GM18520 (cell line): Measurements from ENCODE around the gene EDA.
"Not testable (repeated sequence)": the region's sequence is repeated elsewhere in the genome, so short reads cannot be mapped to it uniquely, and the experiment has no call there.

Experiments used
- ATAC-seq: cut with Tn5 transposase; IDR thresholded peaks from one replicate; pipeline ENCODE4 v1.9.1; 2021; ENCODE audit not compliant: unreplicated experiment

Gene EDA

DNA sequence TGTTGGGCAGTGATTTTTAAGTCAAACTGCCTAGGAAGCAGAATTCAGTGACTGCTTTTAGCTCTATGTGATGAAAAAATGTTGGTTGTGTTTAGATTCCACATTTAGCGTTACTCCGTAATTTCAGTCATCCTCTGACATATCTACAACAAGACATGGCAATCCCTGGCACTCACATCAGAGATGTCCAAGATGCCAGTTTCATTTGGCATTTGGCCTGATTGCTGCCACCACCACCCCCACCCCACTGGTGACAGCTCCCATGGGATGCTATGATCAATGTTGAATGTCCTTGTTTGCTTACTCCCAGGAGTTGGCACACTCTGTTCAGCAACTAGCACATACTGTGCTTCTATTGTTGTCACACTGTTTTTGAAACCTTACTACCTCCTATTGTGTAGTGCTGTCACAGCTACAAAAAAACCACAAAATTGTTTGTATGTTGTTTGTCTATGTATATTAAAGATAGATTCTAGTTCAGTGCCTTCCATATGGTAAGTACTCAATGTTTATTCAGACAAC, 332.4 kb downstream of the EDA start:
- ATAC-seq = no peak

DNA sequence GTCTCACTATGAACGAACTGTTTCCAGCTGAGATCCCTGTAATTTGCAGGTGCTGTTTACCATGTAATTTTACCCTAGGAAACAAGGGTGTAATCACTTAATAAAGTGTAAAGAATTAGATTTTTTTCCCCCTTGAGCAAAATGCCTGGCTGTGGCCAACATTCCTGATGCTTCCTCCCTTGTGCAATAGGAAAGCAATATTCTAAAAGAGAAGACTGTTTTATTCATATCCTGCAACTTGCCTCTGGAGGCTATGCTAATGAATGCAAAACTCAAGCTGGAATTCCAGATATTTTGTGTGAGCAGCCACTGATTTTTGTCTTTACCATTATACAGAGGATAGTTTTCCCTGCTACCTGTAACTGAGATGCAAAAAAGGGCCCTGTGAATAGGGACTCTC, 335.8 kb downstream of the EDA start:
- no peak for ATAC-seq

DNA sequence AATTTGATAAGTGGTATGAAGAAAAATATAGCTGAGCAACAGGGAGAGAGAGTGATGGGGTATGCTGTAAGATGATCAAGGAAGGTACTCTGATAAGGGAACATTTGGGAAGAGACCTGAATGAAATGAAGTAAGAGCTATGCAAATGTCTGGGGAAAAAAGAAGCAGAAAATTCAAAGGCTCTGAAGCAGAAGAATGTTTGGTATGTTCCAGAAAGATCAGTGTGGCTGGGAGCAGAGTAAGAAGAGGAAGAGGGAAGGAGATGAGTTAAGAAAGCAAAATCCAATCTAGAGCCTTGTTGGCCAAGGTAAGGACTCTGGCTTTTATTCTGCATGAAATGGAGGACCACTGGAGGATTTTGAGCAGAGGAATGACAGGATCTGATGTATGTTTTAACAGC, 343.8 kb downstream of the EDA start:
- no peak for ATAC-seq

DNA sequence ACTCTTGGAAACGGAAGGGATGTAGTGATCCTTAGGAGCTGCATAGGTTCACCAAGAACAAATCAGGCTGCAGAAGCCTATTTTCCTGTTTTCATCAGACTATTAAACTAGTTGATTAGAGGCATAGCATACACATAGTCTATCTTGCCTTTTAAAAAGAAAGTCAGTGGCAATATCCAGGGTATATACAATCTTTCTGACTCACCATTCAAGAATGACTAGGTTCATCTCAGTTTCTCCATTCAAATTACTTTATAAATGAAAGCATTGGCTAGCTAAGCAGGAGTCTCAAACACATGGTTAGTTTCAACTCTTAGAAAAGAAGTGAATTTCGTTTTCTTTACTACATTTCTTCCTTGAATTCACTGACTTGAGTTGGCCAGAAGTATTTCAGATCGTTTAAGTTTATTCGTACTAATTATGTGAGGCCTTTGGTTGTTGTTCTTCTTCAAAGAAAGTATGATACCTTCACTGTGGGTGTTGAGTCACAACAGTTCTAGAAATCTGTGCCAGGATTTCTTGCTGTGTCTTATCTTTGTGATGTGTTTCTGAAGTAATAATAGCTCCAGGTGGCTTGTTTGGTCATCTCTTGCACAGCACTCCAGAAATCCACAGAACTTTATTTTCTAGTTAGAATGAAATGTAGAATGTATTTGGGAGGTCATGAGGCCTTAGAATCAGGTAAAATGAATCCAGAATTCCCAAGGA, 345.6 kb downstream of the EDA start:
- ATAC-seq = no peak

DNA sequence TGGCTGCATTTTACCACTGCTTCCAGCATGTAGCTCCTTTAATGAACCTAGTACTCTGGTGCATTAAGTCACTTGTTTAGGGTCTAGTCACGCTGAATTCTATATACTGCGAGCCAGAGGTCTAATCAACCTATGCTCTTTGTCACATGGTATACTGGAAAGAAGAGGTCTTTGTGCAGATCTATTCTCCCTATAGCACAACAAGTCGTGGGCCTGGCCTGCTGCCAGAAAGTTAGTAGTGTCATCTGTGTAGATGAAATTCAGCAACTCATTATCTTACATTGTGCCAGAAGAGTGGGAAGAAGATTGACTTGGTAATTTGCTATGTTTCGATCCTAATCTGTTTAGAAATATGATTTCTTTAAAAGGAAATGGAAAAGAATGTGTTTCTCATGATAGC, 353.0 kb downstream of the EDA start:
- ATAC-seq = no peak

DNA sequence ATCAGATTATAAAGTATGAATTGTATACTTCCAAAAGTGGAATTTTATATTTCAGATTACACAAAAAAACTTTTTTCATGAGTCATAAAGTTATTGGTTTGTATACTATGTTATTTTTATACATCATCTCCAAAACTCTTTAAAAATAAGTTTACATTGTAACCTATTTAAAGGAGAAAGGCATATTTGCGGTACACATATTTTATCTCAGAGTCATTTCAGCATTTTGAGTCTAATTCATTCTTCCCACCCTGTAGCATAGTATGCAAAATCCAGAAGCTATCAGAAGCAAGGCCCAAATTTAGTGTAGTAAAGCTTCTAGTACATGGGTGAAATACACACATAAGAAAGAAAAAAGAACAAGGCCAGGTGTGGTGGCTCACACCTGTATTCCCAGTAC, 353.5 kb downstream of the EDA start:
- no peak for ATAC-seq

DNA sequence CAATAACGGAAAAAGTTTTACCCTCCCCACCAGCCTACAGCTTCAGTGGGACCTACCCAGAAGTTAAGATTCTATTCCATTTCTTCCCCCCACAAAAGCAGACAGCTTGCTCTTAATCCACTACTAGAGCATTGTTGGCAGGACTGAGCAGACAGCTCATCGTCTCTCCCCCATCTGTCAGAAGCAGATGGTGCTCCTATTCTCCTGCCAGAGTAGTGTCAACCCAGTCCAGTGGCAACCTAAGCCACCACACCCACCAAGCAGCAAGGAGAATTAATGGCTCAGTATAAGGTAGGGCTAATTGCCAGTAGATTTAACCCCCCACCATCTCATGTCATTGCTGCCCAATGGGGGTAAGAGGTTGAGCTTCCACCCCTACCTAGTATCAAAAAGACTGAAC, 371.8 kb downstream of the EDA start:
- ATAC-seq = no peak

DNA sequence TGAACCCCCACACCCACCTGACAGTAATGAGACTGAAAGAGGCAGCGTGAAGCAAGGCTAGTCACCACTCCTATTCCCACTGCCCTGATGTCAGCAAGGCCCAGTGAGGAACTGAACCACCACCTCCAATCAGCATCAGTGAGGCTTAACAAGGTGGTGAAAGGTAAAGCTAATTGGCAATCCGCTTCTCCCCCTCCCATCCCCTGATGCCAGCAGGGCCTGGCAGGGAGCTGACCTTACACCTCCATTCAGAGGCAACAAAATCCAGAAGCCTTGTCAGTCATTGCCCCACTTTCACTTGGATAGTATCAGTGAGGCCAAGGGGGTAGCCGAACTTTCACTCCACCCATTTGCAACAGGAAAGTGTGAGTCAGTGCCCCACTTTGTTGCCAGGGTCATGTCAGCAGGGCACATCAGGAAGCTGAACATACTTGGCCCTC, 373.1 kb downstream of the EDA start:
- no peak for ATAC-seq

DNA sequence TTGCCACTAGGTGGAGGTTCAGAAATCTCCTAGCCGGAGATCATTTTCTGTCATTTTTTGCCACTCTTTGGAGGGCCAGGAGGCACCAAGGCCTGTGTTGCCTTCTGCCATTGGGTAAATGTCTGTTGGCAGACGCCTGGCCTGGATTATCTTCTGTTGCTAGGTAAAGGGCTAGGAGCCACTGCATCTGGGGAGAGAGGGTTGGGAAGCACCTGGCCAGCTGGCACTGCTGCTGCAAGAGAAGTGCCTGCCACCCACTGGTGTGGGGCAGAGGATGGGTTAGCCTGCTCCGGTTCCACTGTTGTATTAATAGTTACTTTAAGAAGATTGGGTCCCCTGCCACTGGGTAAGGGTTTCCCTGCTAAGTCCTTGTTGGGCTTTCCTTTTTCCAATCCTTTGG, 375.8 kb downstream of the EDA start:
- no peak for ATAC-seq

DNA sequence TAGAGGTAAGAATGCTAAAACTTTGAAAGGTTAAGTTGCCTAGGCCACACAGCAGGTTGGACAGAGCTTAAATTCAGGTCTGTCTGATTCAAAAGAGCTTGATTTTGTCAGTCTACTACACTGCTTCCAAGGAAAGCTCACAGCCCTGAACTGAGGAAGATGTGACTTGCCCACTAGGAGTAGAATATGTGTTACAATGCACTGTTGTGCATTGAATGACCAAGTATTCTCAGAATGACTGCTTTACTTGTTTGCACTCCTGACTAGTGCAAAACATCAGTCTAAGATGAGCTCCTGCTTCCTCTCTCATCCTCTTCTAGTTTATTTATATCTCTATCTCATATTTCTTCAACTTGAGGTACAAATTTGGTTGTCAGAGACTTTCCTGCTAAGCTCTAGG, 377.6 kb downstream of the EDA start:
- ATAC-seq = no peak

DNA sequence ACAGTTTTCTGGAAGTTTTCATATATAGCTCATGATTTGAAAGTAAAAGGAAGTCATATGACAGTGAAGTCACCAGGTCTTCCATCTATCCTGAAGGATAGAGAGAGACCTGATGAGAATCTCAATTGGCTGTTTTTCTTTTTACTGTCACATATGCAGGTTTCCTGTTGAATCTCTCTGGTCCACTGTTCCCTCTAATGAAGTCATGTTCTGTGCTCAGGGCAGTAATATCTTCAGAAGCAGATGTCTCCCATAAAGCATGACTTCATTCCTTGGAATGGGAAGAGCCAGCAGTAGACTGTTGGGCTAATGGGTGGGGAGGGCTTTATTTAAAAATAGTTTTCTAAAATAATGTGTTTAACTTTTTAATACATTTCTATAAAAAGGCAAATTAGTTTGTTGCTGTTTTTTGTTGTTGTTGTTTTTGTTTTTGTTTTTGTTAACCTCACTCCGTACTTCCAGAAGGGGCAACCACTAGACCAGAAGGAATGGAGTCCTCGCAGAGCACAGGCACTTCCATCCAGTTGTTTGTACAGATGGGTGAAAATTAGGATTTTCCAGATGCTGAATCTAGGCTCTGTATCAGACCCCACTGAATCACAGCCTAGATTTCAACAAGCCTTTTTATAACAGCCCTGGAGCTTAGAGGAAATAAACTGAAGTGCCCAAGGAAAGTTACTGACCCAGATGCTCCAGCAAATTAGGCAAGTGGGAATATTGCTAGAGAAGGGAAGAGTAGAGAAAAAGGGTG, 379.6 kb downstream of the EDA start:
- ATAC-seq = no peak

DNA sequence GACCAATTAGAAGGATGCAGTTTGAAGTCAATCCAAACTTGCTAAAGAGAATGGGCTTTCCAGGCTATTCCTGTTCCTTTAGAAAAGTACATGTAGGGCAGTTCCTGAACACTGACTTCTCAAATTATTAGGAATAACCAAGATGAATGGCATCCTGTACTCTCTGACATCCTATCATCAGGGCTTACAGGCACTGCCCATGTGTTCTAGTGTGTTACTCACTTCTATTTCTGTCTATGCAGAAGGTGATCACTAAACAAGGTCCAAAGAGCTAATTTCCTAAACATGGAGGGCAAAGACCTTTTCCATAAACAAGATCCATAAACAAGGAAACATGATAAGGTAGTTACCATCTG, 380.2 kb downstream of the EDA start:
- ATAC-seq = no peak

DNA sequence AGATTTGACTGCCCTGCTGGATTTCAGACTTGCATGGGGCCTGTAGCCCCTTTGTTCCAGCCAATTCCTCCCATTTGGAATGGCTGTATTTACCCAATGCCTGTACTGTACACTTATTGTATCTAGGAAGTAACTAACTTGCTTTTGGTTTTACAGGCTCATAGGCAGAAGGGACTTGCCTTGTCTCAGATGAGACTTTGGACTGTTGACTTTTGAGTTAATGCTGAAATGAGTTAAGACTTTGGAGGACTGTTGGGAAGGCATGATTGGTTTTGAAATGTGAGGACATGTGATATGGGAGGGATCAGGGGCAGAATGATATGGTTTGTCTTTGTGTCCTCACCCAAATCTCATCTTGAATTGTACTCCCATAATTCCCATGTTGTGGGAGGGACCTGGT, 382.4 kb downstream of the EDA start:
- not testable (repeated sequence) for ATAC-seq

DNA sequence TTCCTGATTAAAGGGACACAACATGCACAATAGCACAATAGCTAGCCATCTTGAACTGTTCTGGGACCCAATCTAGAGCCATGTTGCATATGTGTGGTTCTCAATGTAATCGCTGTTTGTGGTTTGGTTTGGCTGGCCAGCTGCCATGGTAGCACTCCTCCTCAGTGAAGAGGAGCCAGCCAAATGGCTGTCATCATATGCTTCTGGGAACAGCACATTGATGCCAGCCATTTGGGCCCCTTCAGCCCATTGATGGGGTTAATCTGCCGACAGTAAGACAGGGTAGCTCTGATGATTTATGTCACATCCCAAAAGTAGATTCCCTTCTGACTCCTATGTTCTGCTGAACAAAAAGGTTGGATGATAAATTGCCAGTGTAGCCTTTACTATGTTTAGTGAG, 385.4 kb downstream of the EDA start:
- no peak for ATAC-seq

DNA sequence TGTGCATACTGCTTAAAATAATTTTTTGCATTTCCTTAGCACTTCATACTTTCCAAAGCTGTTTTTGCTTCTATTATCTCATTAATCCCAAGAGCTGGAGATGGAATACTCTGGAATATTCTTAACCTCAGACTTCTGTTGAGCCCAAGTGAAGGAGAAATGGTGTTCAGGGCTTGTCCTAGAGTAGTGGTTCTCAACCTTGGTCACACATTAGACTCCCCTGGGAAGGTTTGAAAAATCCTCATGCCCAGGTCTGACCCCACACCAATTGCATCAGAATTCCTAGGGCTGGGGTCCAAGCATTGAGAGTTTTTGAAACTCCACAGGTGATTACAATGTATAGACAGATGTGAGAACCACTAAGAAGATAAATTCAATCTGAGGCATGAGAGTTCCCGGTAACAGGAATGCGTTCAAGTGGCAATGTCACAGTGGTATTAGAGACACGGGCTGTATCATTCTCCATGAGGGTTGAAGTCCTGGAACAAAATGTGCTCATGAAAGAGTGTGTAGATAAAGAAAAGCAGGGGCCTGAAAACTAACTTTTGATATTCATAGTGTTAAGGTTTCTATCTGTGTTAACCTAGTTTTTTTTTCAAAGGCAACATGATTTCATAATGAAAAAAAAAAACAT, 385.9 kb downstream of the EDA start:
- ATAC-seq = no peak

DNA sequence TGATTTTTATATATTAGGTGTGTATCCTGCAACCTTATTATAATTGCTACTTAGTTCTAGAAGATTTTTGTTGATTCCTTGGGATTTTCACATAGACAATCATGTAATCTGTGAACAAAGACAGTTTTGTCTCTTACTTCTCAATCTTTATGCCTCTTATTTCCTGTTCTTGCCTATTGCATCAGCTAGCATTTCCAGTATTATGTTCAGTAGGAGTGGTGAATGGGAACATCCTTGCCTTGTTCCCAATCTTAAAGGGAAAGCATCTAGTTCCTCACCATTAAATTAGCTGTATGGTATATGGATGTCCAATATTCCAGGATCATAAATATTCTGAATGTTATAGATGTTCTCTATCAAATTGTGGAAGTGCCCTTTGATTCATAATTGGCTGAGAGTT, 392.0 kb downstream of the EDA start:
- no peak for ATAC-seq

DNA sequence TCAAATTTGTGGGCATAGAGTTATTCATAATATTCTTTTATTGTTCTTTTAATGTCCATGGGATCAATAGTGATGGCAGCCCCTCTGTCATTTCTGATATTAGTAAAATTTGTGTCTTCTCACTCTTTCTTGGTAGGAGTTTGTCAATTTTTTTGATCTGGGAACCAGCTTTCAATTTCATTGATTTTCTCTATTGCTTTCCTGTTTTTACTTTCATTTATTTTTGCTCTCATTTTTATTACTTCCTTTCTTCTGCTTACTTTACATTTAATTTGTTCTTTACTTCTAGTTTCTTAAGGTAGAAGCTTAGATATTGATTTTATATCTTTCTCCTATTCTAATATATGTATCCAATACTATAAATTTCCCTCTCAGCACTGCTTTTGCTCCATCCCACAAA, 393.1 kb downstream of the EDA start:
- no peak for ATAC-seq

DNA sequence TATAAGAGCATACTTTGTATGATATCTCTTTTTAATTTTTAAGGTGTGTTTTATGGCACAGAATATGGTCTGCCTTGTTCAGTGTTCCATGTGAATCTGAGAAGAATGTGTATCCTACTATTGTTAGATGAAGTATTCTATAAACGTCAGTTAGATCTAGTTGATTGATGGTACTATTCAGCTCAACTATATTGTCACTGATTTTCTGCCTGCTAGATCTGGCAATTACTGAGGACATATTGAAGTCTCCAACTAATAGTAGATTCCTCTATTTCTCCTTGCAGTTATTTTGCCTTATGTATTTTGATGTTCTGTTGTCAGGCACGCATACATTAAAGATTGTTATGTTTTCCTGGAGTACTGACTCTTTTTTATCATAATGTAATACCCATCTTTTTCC, 394.1 kb downstream of the EDA start:
- no peak for ATAC-seq

DNA sequence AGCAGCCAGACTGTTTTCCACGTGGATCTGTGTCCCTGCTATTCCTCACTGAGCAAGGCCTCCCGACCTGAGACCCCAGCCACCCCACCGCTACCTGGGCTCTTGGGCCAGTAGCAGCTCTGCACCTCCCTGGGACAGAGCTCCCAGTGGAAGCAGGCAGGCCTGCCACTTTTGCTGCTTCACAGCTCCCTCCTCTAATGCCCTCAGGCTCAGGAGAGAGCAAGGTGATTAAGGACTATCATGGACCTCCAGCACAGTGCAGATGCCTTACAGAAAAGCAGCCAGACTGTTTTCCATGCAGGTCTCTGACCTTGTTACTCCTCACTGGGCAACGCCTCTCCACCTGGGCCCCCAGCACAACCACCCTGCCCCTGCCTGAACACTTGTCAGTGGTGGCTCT, 396.8 kb downstream of the EDA start:
- no peak for ATAC-seq

DNA sequence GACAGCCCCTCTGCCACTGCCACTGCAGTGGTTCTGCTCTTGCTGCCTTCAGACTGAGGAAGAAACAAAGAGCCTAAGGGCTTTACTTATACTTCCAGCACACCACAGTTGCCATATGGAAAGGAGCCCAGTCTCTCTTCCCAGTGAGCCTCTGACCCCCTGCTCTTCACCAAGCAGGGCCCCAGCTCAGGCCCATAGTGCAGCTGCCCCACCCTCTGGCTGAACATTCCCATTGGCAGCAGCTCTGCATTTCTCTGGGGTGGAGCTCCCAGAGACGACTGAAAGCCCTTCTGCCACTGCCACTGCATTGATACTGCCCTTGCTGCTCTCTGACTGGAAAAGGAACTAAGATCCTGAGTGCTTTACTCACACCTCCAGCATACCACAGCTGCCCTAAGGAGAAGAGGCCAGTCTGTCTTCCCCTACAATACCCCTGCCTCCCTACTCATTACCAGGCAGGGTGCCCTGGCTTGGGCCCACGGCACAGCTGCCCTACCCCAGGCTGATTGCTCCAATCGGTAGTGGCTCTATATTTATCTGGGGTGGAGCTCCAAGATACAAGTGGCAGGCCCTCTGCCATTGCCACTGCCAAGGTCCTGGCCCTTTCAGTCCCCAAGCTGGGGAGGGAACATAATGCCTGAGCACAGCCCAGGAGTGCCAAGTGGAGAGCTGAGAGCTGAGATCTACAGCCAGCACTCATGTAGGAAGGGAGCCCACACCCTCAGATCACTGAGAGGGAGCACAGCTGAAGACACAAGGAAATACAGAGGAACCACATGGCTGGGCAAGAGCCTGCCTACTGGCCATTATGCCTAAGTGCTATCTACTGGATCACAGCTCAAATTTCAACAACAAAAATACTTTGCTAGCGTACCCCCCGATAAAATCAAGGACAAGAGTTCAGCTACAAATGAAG, 397.8 kb downstream of the EDA start:
- ATAC-seq = no peak

DNA sequence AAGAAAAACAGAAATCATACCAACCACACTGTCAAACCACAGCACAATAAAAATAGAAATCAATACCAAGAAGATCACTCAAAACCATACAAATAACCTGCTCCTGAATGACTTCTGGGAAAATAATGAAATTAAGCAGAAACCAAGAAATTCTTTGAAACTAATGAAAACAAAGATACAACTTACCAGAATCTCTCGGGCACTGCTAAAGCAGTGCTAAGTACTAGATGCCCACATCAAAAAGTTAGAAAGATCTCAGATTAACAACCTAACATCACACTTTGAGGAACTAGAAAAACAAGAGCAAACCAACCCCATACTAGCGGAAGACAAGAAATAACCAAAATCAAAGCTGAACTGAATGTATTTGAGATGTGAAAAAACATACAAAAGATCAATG, 400.6 kb downstream of the EDA start:
- ATAC-seq = no peak
